Cardiac muscle cell (in vitro differentiated cells and primary cell): ENCODE measurements around the gene IDS. TPM values are rescaled to one million over a fixed set of nuclear protein-coding genes. Genes with fewer than 3 reads are reported as not detected.

ENCODE experiments used
- DNase-seq, 2 donors: peaks; one replicate each; pipeline versions ENCODE4 v3.0.0 to v3.0.0-alpha.2; 2010 to 2017; ENCODE audit warnings: low read depth in 1 of 2, low spot score in 1 of 2
- H3K27ac ChIP-seq: fragments of 200-600 bp; sonication (generic); 2 replicates; pipeline ENCODE4 v1.5.1; 2016
- H3K27me3 ChIP-seq: fragments of 200-600 bp; sonication (generic); 2 replicates; pipeline ENCODE4 v1.6.0; 2016; ENCODE audit warnings: control low read depth
- H3K36me3 ChIP-seq: fragments of 200-600 bp; sonication (generic); 2 replicates; pipeline ENCODE4 v1.5.1; 2016; ENCODE audit warnings: control low read depth
- H3K4me1 ChIP-seq: fragments of 200-600 bp; sonication (generic); 2 replicates; pipeline ENCODE4 v1.8.1; 2017; ENCODE audit warnings: low read depth, mild to moderate bottlenecking, mixed run types
- H3K4me3 ChIP-seq: fragments of 200-600 bp; sonication (generic); 2 replicates; pipeline ENCODE4 v1.5.1; 2016; ENCODE audit warnings: mild to moderate bottlenecking
- H3K9me3 ChIP-seq: fragments of 200-600 bp; sonication (generic); 2 replicates; pipeline ENCODE4 v1.5.1; 2017; ENCODE audit warnings: low read depth, mild to moderate bottlenecking, control low read depth
- CTCF ChIP-seq: IDR thresholded peaks from 2 replicates; pipeline ENCODE4 v1.5.1; 2012; ENCODE audit warnings: low read depth, mild to moderate bottlenecking, low read length
- polyA plus RNA-seq: library from polyadenylated mRNA; unstranded; fragments of >200 nt; fragmentation: Nextera tagmentation; extraction: Ambion mirVana; gene quantifications from 2 replicates; pipeline ENCODE4 v1.2.1, GENCODE V29; 2016
- total RNA-seq: library from RNA; depleted of rRNA; stranded (reverse); fragments of >200 nt; gene quantifications from 2 replicates; pipeline ENCODE4 v1.2.3, GENCODE V29; 2016

Gene IDS
- total and polyA plus RNA-seq, 2 experiments from 2014 or later, result 27.8 to 38.6 TPM

- peak in 1 of 2 donors; percentile 70 for DNase-seq
Observed at GRCh38 chrX:149513825-149514428, 8.8 kb upstream of the IDS start.

GRCh38 chrX:149512225-149512885 is 7.2 kb upstream of the IDS start:
- no peaks in the 10 kb centered on the region for H3K9me3 ChIP-seq
- peak; percentile 62 for TF ChIP-seq CTCF
- H3K4me3 ChIP-seq, result no peak overlapping the region
- H3K27me3 ChIP-seq, result no peaks in the 10 kb centered on the region
- no peaks in the 10 kb centered on the region for H3K36me3 ChIP-seq
- no peaks in the 10 kb centered on the region for H3K4me1 ChIP-seq
- H3K27ac ChIP-seq, result no peak overlapping the region
- DNase-seq, result peak; percentile 55 to 61

More at GRCh38 chrX:149513825-149514428, 8.8 kb upstream of the IDS start:
- no peak for TF ChIP-seq CTCF
- no peaks in the 10 kb centered on the region for H3K27me3 ChIP-seq
- H3K4me1 ChIP-seq, result no peaks in the 10 kb centered on the region
- no peaks in the 10 kb centered on the region for H3K36me3 ChIP-seq
- H3K4me3 ChIP-seq, result no peak overlapping the region
- no peak overlapping the region for H3K27ac ChIP-seq
- no peaks in the 10 kb centered on the region for H3K9me3 ChIP-seq

GRCh38 chrX:149511081-149511480 is 6.0 kb upstream of the IDS start:
- H3K27me3 ChIP-seq, result no peaks in the 10 kb centered on the region
- no peak overlapping the region for H3K4me3 ChIP-seq

GRCh38 chrX:149510386-149510785 is 5.3 kb upstream of the IDS start:
- TF ChIP-seq CTCF, result peak; percentile 11
- H3K27me3 ChIP-seq, result no peaks in the 10 kb centered on the region
- H3K9me3 ChIP-seq, result no peaks in the 10 kb centered on the region
- H3K27ac ChIP-seq, result no peak overlapping the region
- H3K36me3 ChIP-seq, result no peaks in the 10 kb centered on the region
- no peaks in the 10 kb centered on the region for H3K4me1 ChIP-seq
- DNase-seq, result no peak
- H3K4me3 ChIP-seq, result no peak overlapping the region

More at GRCh38 chrX:149511081-149511480, 6.0 kb upstream of the IDS start:
- TF ChIP-seq CTCF, result no peak
- Histone ChIP-seq H3K36me3 (no peaks in the 10 kb centered on the region), H3K4me1 (no peaks in the 10 kb centered on the region), H3K27ac (no peak overlapping the region), H3K9me3 (no peaks in the 10 kb centered on the region)
- DNase-seq, result no peak

- Histone ChIP-seq H3K4me3 (no peak overlapping the region), H3K27me3 (no peaks in the 10 kb centered on the region), H3K27ac (no peak overlapping the region), H3K4me1 (no peaks in the 10 kb centered on the region), H3K36me3 (no peaks in the 10 kb centered on the region), H3K9me3 (no peaks in the 10 kb centered on the region)
- DNase-seq, result no peak
- TF ChIP-seq CTCF, result no peak
Observed at GRCh38 chrX:149508467-149508866, 3.4 kb upstream of the IDS start.
